Stimulated activated memory B cell treated with anti-CD40 and anti-IgM and Interleukin-4, amounts not matched to agents 10 μg/mL and 1 μg/mL and 100 μg/mL, for 72 hours (primary cell): ENCODE results near the gene LYPLA2.
"Not testable (repeated sequence)": the region's sequence is repeated elsewhere in the genome, so short reads cannot be mapped to it uniquely, and the experiment has no call there.

Experiments
- ATAC-seq: fragments of 150-1000 bp; cut with Tn5 transposase; 2 replicates; pipeline ENCODE4 v1.10.0; 2021
- H3K27ac Mint-ChIP-seq: one replicate; pipeline ENCODE4 v1.8.0; 2022; ENCODE audit warnings: mild to moderate bottlenecking, mixed read lengths
- H3K27me3 Mint-ChIP-seq: one replicate; pipeline ENCODE4 v1.8.0; 2022; ENCODE audit warnings: mixed read lengths
- H3K36me3 Mint-ChIP-seq: one replicate; pipeline ENCODE4 v1.8.0; 2022; ENCODE audit warnings: mixed read lengths
- H3K4me1 Mint-ChIP-seq: one replicate; pipeline ENCODE4 v1.8.0; 2022; ENCODE audit warnings: mixed read lengths
- H3K4me3 Mint-ChIP-seq: one replicate; pipeline ENCODE4 v1.8.0; 2022; ENCODE audit warnings: mild to moderate bottlenecking, moderate library complexity, mixed read lengths
- H3K9me3 Mint-ChIP-seq: one replicate; pipeline ENCODE4 v1.8.0; 2022; ENCODE audit warnings: mixed read lengths

LYPLA2 gene

DNA sequence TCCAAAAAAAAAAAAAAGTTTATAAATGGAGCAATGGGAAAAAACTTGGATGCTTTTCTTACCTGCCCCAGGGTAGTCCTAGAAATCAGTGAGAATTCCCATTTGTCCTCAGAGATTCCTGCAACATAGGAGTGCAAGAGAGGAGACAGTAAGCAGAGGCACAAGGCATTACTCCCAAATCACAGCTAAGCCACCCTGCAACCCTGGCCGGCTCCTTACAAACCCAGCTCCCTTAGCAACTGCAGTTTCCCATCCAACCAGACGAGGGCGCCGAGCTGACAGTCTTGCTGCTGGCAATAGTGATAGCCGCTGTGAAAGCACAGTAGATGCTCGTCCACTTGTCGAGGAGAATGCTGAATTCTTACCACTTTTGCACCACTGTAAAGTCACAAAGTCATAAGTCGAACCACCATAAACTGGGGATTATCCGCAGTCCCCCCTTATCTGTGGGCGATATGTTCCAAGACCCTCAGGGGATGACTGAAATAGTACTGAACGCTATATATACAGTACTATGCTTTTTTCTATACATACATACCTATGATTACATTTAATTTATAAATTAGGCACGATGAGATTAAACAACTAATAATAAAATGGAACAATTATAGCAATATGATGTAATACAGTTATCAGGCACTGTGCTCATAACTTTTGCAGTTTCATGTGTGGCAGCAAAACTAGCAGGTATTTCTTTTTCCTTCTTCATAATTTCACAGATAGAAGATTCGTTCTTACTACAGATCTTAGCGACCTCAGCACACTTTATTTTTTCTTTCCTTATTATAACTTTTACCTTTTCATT is 18.7 kb upstream of the LYPLA2 start:
- no peaks in the 10 kb centered on the region for H3K36me3 Mint-ChIP-seq
- no peaks in the 10 kb centered on the region for H3K27me3 Mint-ChIP-seq
- H3K9me3 Mint-ChIP-seq: no peaks in the 10 kb centered on the region
- H3K4me3 Mint-ChIP-seq: no peak overlapping the region
- ATAC-seq: peak; percentile 90
- H3K27ac Mint-ChIP-seq: no peak overlapping the region
- peaks cover 7% of the 10 kb centered on the region for H3K4me1 Mint-ChIP-seq

DNA sequence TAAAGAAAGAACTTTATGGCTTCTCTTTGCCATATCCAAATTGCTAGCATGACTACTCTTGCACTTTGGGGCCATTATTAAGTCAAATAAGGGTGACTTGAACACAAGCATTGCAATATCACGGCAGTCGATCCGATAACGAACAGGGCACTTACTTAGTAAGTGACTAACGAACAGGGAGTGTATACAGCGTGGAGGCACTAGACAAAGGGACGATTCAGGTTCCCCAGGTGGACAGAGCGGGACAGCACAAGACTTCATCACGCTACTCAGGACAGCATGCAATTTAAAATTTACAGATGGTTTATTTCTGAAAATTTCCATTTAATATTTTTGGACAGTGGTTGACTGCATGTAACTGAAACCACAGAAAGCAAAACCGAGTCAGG is 18.1 kb upstream of the LYPLA2 start:
- no peaks in the 10 kb centered on the region for H3K36me3 Mint-ChIP-seq
- H3K9me3 Mint-ChIP-seq: no peaks in the 10 kb centered on the region
- no peak for ATAC-seq
- H3K27me3 Mint-ChIP-seq: no peaks in the 10 kb centered on the region
- no peak overlapping the region for H3K4me3 Mint-ChIP-seq
- H3K27ac Mint-ChIP-seq: no peak overlapping the region
- H3K4me1 Mint-ChIP-seq: peaks cover 12% of the 10 kb centered on the region

DNA sequence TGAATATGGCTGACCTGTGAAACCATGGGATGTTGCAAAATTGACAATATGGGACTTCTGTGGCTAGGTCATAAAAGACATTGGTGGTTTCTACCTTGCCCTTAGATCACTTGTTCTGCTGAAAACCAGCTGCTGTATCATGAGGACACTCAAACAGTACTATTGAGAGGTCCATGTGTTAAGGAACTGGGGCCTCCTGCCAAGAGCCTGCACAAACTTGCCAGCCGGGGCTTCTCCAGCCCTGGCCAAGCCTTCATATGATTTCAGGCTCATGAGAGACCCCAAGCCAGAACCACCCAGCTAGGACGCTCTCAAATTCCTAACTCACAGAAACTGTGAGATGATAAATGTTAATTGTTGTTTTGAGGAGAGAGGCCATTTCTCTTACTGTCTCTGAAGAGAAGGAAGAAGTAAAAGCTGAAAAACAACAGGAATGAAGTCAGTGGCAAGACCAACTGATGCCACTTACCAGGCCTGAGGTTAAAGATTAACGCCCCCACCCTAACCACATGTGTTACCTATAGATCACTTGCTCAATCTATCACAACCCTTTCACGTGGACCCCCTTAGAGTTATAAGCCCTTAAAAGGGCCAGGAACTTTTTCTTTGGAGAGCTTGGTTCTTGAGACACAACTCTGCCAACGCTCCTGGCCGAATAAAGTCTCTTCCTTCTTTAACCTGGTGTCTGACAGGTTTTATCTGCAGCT is 16.6 kb upstream of the LYPLA2 start:
- H3K36me3 Mint-ChIP-seq: no peaks in the 10 kb centered on the region
- peaks cover 19% of the 10 kb centered on the region for H3K4me1 Mint-ChIP-seq
- H3K4me3 Mint-ChIP-seq: no peak overlapping the region
- H3K27ac Mint-ChIP-seq: no peak overlapping the region
- H3K27me3 Mint-ChIP-seq: no peaks in the 10 kb centered on the region
- H3K9me3 Mint-ChIP-seq: no peaks in the 10 kb centered on the region
- no peak for ATAC-seq

DNA sequence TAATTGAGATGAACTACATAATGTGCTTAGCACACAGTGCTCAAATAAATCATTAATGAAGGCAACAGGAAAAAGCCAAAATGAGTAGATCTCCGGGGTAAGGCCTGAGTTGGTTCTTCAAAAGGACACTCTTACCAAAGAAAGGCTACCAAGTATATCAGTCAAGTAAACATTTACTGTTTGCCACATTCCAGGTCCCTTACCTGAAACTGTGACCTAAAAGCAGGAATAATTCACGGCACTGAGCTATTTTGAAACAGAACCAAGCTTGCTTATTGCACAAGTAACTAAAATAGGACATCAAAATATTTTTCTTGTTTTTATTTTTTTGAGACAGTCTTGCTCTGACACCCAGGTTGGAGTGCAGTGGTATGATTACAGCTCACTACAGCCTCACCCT is 14.7 kb upstream of the LYPLA2 start:
- no peaks in the 10 kb centered on the region for H3K9me3 Mint-ChIP-seq
- no peak overlapping the region for H3K4me3 Mint-ChIP-seq
- H3K36me3 Mint-ChIP-seq: no peaks in the 10 kb centered on the region
- H3K27me3 Mint-ChIP-seq: no peaks in the 10 kb centered on the region
- H3K4me1 Mint-ChIP-seq: peaks cover 30% of the 10 kb centered on the region
- no peak for ATAC-seq
- H3K27ac Mint-ChIP-seq: no peak overlapping the region

- Mint-ChIP-seq H3K4me1 (peaks cover 23% of the 10 kb centered on the region), H3K9me3 (no peaks in the 10 kb centered on the region), H3K27me3 (no peaks in the 10 kb centered on the region), H3K27ac (peak within 1 kb of the TSS; percentile 83), H3K36me3 (no peaks in the 10 kb centered on the region), H3K4me3 (peak within 1 kb of the TSS; percentile 80)
- ATAC-seq: peak; percentile 95
Observed at GRCh38 chr1:23777979-23778814, 12.7 kb upstream of the LYPLA2 start, which contains the start of gene PITHD1. PITHD1 (plus strand) TSS chr1:23778418; CDS start chr1:23778516, 98 bp downstream.

DNA sequence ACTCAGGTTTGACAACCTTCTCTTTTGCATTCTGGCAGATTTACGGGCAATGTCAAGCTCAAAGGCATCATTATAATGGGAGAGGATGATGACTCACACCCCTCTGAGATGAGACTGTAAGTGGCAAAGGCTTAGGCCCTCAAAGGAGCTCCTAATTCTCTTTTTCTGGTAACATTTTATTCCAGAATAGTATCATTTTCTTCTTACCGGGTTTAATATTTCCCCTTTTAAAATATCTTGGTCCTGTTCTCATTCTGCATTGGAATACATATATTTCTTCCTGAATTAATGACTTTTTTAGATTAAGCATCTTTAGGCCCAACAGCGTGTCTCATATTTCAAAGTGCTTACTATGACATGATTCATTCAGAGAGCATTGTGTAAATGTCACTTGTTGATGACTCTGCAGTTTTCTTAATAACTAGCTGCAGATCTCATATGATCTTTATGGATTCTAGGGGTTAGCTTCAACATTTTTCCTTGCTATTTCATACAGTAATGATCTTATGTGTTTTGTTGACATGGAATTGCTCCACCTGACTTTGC is 11.0 kb upstream of the LYPLA2 start:
- H3K9me3 Mint-ChIP-seq: no peaks in the 10 kb centered on the region
- H3K4me1 Mint-ChIP-seq: peaks cover 23% of the 10 kb centered on the region
- peak overlapping the region; percentile 80 for H3K4me3 Mint-ChIP-seq
- ATAC-seq: no peak
- no peaks in the 10 kb centered on the region for H3K36me3 Mint-ChIP-seq
- no peak overlapping the region for H3K27ac Mint-ChIP-seq
- H3K27me3 Mint-ChIP-seq: no peaks in the 10 kb centered on the region

DNA sequence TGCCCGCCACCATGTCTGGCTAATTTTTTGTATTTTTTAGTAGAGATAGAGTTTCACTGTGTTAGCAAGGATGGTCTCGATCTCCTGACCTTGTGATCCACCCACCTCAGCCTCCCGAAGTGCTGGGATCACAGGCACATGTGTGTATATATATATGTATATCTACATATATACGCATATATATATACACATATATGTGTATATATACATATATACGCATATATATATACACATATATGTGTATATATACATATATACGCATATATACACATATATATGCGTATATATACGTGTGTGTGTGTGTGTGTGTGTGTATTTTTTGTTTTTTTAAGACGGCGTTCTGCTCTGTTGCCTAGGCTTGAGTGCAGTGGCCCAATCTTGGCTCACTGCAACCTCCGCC is 7.8 kb upstream of the LYPLA2 start:
- not testable (repeated sequence) for H3K27me3 Mint-ChIP-seq, H3K4me3 Mint-ChIP-seq, H3K27ac Mint-ChIP-seq, ATAC-seq, H3K9me3 Mint-ChIP-seq
- peaks cover 27% of the 10 kb centered on the region for H3K36me3 Mint-ChIP-seq
- peaks cover 18% of the 10 kb centered on the region for H3K4me1 Mint-ChIP-seq

DNA sequence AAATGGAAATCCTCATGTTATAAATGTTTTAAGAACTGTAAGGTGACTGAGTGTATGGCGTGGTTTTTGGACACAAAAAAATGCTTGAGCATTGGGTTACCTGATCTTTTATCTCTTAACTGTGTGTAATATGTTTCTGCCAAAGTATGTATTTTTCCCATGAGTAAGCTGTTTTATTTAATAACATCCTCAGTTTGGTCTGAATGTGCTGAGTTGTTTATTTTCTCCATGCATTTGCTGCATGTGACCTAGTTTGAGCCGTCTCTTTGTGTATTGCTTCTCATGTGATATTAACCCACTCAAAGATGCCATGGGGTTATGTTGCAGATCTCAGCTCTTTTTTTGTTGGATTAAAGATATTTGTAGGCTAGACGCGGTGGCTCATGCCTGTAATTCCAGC is 6.1 kb upstream of the LYPLA2 start:
- Mint-ChIP-seq H3K27me3 (no peaks in the 10 kb centered on the region), H3K9me3 (no peaks in the 10 kb centered on the region), H3K36me3 (peaks cover 36% of the 10 kb centered on the region), H3K4me3 (no peak overlapping the region), H3K27ac (no peak overlapping the region), H3K4me1 (peaks cover 5% of the 10 kb centered on the region)
- ATAC-seq: no peak

GRCh38 chr1:23787701-23788100 is 3.2 kb upstream of the LYPLA2 start:
- peaks cover 46% of the 10 kb centered on the region for H3K36me3 Mint-ChIP-seq
- peaks cover 21% of the 10 kb centered on the region for H3K4me1 Mint-ChIP-seq
- no peaks in the 10 kb centered on the region for H3K27me3 Mint-ChIP-seq
- H3K4me3 Mint-ChIP-seq: no peak overlapping the region
- ATAC-seq: no peak
- H3K27ac Mint-ChIP-seq: no peak overlapping the region
- H3K9me3 Mint-ChIP-seq: no peaks in the 10 kb centered on the region

DNA sequence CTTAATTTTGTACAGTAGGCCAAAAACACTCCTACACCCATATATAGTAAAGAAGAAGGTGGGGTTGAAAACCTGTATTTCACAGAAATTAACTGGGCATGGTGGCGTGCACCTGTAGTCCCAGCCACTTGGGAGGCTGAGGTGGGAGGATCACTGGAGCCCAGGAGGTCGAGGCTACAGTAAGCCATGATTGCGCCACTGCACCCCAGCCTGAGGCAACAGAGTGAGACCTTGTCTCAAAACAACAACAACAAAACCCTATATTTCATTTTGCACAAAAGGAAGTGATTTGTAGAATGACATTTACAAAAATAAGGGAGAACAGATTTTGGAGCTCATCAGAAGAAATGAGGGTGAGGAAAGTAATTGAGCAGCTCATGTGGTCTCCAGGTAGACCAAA is 2.2 kb upstream of the LYPLA2 start:
- H3K36me3 Mint-ChIP-seq: peaks cover 46% of the 10 kb centered on the region
- no peak overlapping the region for H3K4me3 Mint-ChIP-seq
- H3K4me1 Mint-ChIP-seq: peaks cover 31% of the 10 kb centered on the region
- no peaks in the 10 kb centered on the region for H3K27me3 Mint-ChIP-seq
- H3K9me3 Mint-ChIP-seq: no peaks in the 10 kb centered on the region
- H3K27ac Mint-ChIP-seq: no peak overlapping the region
- ATAC-seq: no peak

DNA sequence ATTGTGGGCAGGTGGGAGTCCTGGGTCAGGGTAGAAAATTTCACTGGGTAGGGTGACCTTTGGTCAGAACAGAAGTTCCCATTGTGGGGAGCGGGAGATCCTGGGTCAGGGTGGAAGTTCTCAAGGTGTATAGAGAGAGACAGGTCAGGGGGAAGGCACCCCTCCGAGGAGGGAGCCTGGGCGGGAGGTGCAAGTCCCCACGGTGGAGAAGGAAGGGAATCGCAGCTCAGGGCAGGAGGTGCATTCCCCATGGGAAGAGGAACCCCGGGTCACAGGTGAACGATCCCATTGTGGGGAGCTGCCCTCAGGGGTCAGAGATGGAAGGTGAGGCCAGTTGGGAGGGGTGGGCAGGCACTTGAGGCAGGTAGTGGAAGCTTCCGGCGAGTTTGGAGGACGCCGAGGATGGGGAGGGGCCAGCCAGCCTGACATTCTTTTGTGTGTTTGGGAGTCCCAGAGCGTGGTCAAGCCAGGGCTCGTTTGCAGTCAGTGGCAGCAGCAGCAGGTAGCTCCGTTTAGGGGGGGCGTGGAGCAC is 637 bp downstream of the LYPLA2 start:
- Mint-ChIP-seq H3K27me3 (no peaks in the 10 kb centered on the region), H3K36me3 (peaks cover 52% of the 10 kb centered on the region), H3K9me3 (no peaks in the 10 kb centered on the region), H3K4me3 (peak overlapping the region; percentile 93), H3K4me1 (peaks cover 44% of the 10 kb centered on the region), H3K27ac (peak overlapping the region; percentile 96)
- peak; percentile 7 for ATAC-seq

DNA sequence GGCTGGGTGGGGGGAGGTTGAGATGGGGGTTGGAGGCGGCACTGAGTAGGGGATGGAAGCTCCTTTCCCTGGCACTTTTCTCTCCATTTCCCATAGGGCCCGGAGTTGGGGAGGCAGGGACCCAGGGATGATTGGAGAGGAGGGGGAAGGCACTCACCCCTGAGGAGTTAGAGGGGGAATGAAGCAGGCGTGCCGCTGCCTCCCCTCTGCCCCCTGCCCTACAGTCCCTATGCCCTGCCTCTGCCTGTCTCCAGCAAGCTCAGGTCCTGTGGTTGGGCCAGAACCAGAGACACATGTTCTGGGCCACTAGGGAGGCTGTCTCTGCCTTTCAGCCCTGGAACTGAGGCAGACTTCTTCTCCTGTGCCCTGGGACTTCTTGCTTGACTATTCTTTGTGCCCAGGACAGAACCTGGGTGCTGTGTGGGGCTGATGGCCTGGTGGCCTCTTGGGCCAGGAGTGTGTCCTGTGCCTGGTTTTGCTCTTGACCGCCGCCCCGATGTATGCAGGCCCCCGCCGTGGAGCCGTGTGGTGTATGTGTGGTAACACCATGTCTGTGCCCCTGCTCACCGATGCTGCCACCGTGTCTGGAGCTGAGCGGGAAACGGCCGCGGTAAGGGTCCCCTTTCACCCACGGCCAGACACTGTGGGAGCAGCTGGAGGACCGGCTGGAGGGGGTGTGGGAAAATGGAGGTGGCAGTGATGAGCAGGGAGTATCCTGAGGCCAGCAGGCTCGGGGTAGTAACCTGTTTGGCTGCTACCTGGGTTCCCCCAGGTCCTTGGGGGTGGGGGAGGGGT is 1.4 kb downstream of the LYPLA2 start:
- Mint-ChIP-seq H3K4me3 (peak overlapping the region; percentile 93), H3K27me3 (no peaks in the 10 kb centered on the region), H3K4me1 (peaks cover 44% of the 10 kb centered on the region), H3K27ac (peak overlapping the region; percentile 96), H3K9me3 (no peaks in the 10 kb centered on the region), H3K36me3 (peaks cover 48% of the 10 kb centered on the region)
- ATAC-seq: no peak

DNA sequence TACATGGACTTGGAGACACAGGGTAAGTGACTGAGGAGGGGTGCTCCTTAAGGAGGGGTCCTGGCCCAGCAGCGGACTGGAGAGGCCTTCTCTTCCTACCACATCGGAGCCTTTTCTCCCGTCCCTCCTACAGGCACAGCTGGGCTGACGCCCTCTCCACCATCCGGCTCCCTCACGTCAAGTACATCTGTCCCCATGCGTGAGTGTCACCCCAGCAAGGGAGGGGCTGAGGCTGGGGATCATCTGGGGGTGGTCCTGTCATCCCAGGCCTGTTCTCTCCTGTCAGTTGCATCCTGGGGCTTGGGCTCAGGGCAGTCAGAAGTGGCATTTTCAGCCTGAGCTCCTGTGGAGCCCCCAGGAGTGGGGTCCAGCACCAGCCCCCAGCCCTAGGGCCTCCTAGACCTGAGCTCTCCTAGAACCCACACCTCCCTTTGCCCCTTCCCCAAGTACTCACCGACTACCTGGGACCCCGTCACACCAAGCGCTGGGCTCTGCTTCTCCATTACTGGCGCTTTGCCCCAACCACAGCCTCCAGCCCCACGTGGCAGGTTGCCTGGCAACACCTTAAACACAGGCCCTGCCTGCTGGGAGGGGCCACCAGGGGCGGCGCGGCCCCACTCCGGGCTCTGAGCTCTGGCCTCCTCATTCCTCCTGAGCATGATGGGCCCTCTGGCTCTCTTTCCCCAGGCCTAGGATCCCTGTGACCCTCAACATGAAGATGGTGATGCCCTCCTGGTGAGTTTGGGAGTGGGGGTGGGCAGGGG is 2.3 kb downstream of the LYPLA2 start:
- H3K4me3 Mint-ChIP-seq: peak overlapping the region; percentile 36
- ATAC-seq: no peak
- H3K36me3 Mint-ChIP-seq: peaks cover 39% of the 10 kb centered on the region
- peaks cover 44% of the 10 kb centered on the region for H3K4me1 Mint-ChIP-seq
- no peaks in the 10 kb centered on the region for H3K9me3 Mint-ChIP-seq
- no peaks in the 10 kb centered on the region for H3K27me3 Mint-ChIP-seq
- H3K27ac Mint-ChIP-seq: peak overlapping the region; percentile 96
